Trophoblast cell (in vitro differentiated cells and primary cell): ENCODE results near the gene FYN.

Experiments
- DNase-seq, 2 donors: peaks; one replicate each; pipeline ENCODE4 v3.0.0-alpha.2; 2016
- H2AFZ ChIP-seq: 2 replicates; pipeline ENCODE4 v1.6.1; 2013; ENCODE audit warnings: low read length, moderate library complexity, mild to moderate bottlenecking; ENCODE audit not compliant: insufficient read depth, poor library complexity
- H2AK5ac ChIP-seq: 2 replicates; pipeline ENCODE4 v1.6.1; 2013; ENCODE audit warnings: mild to moderate bottlenecking, low read length
- H2BK120ac ChIP-seq: 2 replicates; pipeline ENCODE4 v1.6.1; 2013; ENCODE audit warnings: low read length, mild to moderate bottlenecking, moderate library complexity; ENCODE audit not compliant: insufficient read depth, poor library complexity
- H2BK12ac ChIP-seq: 2 replicates; pipeline ENCODE4 v1.6.1; 2013; ENCODE audit warnings: mild to moderate bottlenecking, low read length, moderate library complexity
- H2BK5ac ChIP-seq: 2 replicates; pipeline ENCODE4 v1.6.1; 2013; ENCODE audit warnings: low read length, low read depth, moderate library complexity, mild to moderate bottlenecking; ENCODE audit not compliant: poor library complexity
- H3K14ac ChIP-seq: 2 replicates; pipeline ENCODE4 v1.6.1; 2013; ENCODE audit warnings: mild to moderate bottlenecking, low read length
- H3K18ac ChIP-seq: 2 replicates; pipeline ENCODE4 v1.6.1; 2013; ENCODE audit warnings: mild to moderate bottlenecking, low read length
- H3K23ac ChIP-seq: 2 replicates; pipeline ENCODE4 v1.6.1; 2013; ENCODE audit warnings: low read length
- H3K27ac ChIP-seq: 2 replicates; pipeline ENCODE4 v1.5.1; 2013; ENCODE audit warnings: low read depth, mild to moderate bottlenecking, inconsistent platforms, low read length, moderate library complexity
- H3K27me3 ChIP-seq: 2 replicates; pipeline ENCODE4 v1.6.1; 2013; ENCODE audit warnings: inconsistent platforms, mild to moderate bottlenecking, low read length, moderate library complexity; ENCODE audit not compliant: insufficient read depth
- H3K36me3 ChIP-seq, 2 experiments: 1 replicate in 1 of 2; 2 replicates in 1 of 2; pipeline ENCODE4 v1.6.1; 2013; ENCODE audit warnings: low read length in 2 of 2, mild to moderate bottlenecking in 2 of 2, moderate library complexity in 1 of 2; ENCODE audit not compliant: insufficient read depth in 2 of 2, control insufficient read depth in 1 of 2
- H3K4ac ChIP-seq: 2 replicates; pipeline ENCODE4 v1.6.1; 2013; ENCODE audit warnings: low read depth, mild to moderate bottlenecking, low read length, moderate library complexity
- H3K4me1 ChIP-seq, 2 experiments: 1 replicate in 1 of 2; 2 replicates in 1 of 2; pipeline ENCODE4 v1.6.1; 2013; ENCODE audit warnings: low read length in 2 of 2, mild to moderate bottlenecking in 2 of 2, moderate library complexity in 1 of 2; ENCODE audit not compliant: insufficient read depth in 2 of 2, control insufficient read depth in 1 of 2
- H3K4me2 ChIP-seq: 2 replicates; pipeline ENCODE4 v1.6.1; 2013; ENCODE audit warnings: inconsistent platforms, mild to moderate bottlenecking, low read length, moderate library complexity
- H3K4me3 ChIP-seq: 2 replicates; pipeline ENCODE4 v1.5.1; 2013; ENCODE audit warnings: mild to moderate bottlenecking, low read depth, low read length, inconsistent platforms
- H3K79me1 ChIP-seq: one replicate; pipeline ENCODE4 v1.6.1; 2013; ENCODE audit warnings: low read length
- H3K79me2 ChIP-seq: 2 replicates; pipeline ENCODE4 v1.6.1; 2013; ENCODE audit warnings: low read length, mild to moderate bottlenecking; ENCODE audit not compliant: control insufficient read depth, insufficient read depth, poor library complexity
- H3K9ac ChIP-seq: 2 replicates; pipeline ENCODE4 v1.6.1; 2013; ENCODE audit warnings: mild to moderate bottlenecking, low read length
- H3K9me3 ChIP-seq: 2 replicates; pipeline ENCODE4 v1.6.1; 2013; ENCODE audit warnings: low read depth, mild to moderate bottlenecking, control low read depth, inconsistent platforms, low read length; ENCODE audit not compliant: insufficient read depth
- H4K12ac ChIP-seq: 2 replicates; pipeline ENCODE4 v1.6.1; 2013; ENCODE audit warnings: low read depth, mild to moderate bottlenecking, low read length, moderate library complexity
- H4K8ac ChIP-seq: 2 replicates; pipeline ENCODE4 v1.6.1; 2013; ENCODE audit warnings: low read depth, mild to moderate bottlenecking, low read length, moderate library complexity
- H4K91ac ChIP-seq: one replicate; pipeline ENCODE4 v1.6.1; 2013; ENCODE audit warnings: low read depth, mild to moderate bottlenecking, low read length, moderate library complexity
- WGBS: extraction: QIAGEN DNeasy Blood & Tissue Kit; methylation state at CpG from one replicate; pipeline ENCODE4 v1.1.7; 2013; ENCODE audit warnings: missing lambda C conversion rate; ENCODE audit not compliant: insufficient read length, insufficient coverage; ENCODE audit errors: extremely low coverage; 5-methylcytosine and 5-hydroxymethylcytosine counted together

The FYN gene

GRCh38 chr6:111686249-111686931 is 186.9 kb downstream of the FYN start:
- no peak overlapping the region for H3K4me3 ChIP-seq
- no peak overlapping the region for H2AFZ ChIP-seq
- H3K9me3 ChIP-seq, result no peaks in the 10 kb centered on the region
- H3K4me2 ChIP-seq, result no peak overlapping the region
- H3K23ac ChIP-seq, result no peak overlapping the region
- DNase-seq, result no peak
- peaks cover 0 to 3% of the 10 kb centered on the region in 2 experiments for H3K4me1 ChIP-seq
- no peak overlapping the region for H3K14ac ChIP-seq
- H3K4ac ChIP-seq, result no peak overlapping the region
- H4K12ac ChIP-seq, result no peak overlapping the region
- no peaks in the 10 kb centered on the region for H3K79me1 ChIP-seq
- no peaks in the 10 kb centered on the region for H3K27me3 ChIP-seq
- no peak overlapping the region for H3K18ac ChIP-seq
- H2BK12ac ChIP-seq, result no peak overlapping the region
- no peak overlapping the region for H4K8ac ChIP-seq
- H2BK120ac ChIP-seq, result no peak overlapping the region
- H3K79me2 ChIP-seq, result no peaks in the 10 kb centered on the region
- H4K91ac ChIP-seq, result no peak overlapping the region
- H2BK5ac ChIP-seq, result no peak overlapping the region
- H3K36me3 ChIP-seq, result peaks cover 11 to 12% of the 10 kb centered on the region in 2 experiments
- WGBS, result no CpG with 5 or more reads among the region's 19 CpGs
- no peak overlapping the region for H3K9ac ChIP-seq
- H2AK5ac ChIP-seq, result no peak overlapping the region
- no peak overlapping the region for H3K27ac ChIP-seq

- peaks cover 10 to 11% of the 10 kb centered on the region in 2 experiments for H3K36me3 ChIP-seq
- DNase-seq, result no peak
- H3K79me2 ChIP-seq, result no peaks in the 10 kb centered on the region
- H3K4ac ChIP-seq, result no peak overlapping the region
- H4K8ac ChIP-seq, result no peak overlapping the region
- no peak overlapping the region for H3K4me3 ChIP-seq
- no peak overlapping the region for H3K14ac ChIP-seq
- no peaks in the 10 kb centered on the region for H3K27me3 ChIP-seq
- no peaks in the 10 kb centered on the region for H3K4me1 ChIP-seq
- no peak overlapping the region for H3K23ac ChIP-seq
- H4K12ac ChIP-seq, result no peak overlapping the region
- H3K9ac ChIP-seq, result no peak overlapping the region
- H3K27ac ChIP-seq, result no peak overlapping the region
- no CpG with 5 or more reads among the region's 2 CpGs for WGBS
- no peak overlapping the region for H2AFZ ChIP-seq
- H3K4me2 ChIP-seq, result no peak overlapping the region
- H2AK5ac ChIP-seq, result no peak overlapping the region
- H2BK120ac ChIP-seq, result no peak overlapping the region
- H3K79me1 ChIP-seq, result no peaks in the 10 kb centered on the region
- no peak overlapping the region for H3K18ac ChIP-seq
- no peak overlapping the region for H2BK5ac ChIP-seq
- H3K9me3 ChIP-seq, result no peaks in the 10 kb centered on the region
- no peak overlapping the region for H4K91ac ChIP-seq
- H2BK12ac ChIP-seq, result no peak overlapping the region
These were observed 187.7 kb downstream of the FYN start for GRCh38 chr6:111685526-111685925.

GRCh38 chr6:111685058-111685457 is 188.2 kb downstream of the FYN start:
- Histone ChIP-seq H3K9me3 (no peaks in the 10 kb centered on the region), H2BK120ac (no peak overlapping the region), H4K91ac (no peak overlapping the region), H3K79me2 (no peaks in the 10 kb centered on the region), H3K4me2 (no peak overlapping the region), H3K14ac (no peak overlapping the region), H2BK5ac (no peak overlapping the region), H2AFZ (no peak overlapping the region), H3K79me1 (no peaks in the 10 kb centered on the region), H3K4me3 (no peak overlapping the region), H2BK12ac (no peak overlapping the region), H2AK5ac (no peak overlapping the region), H3K4ac (no peak overlapping the region), H3K23ac (no peak overlapping the region), H3K18ac (no peak overlapping the region), H3K9ac (no peak overlapping the region), H3K27me3 (no peaks in the 10 kb centered on the region), H3K4me1 (no peaks in the 10 kb centered on the region), H4K8ac (no peak overlapping the region), H3K36me3 (peaks cover 9 to 10% of the 10 kb centered on the region in 2 experiments), H4K12ac (no peak overlapping the region), H3K27ac (no peak overlapping the region)
- WGBS, result no CpG with 5 or more reads among the region's 7 CpGs
- DNase-seq, result no peak

- Histone ChIP-seq H3K4me3 (no peak overlapping the region), H3K9ac (no peak overlapping the region)
These were observed 189.4 kb downstream of the FYN start for GRCh38 chr6:111683749-111684267.

More at GRCh38 chr6:111683749-111684267, 189.4 kb downstream of the FYN start:
- Histone ChIP-seq H2AK5ac (no peak overlapping the region), H3K4ac (no peak overlapping the region), H2AFZ (no peak overlapping the region), H3K4me1 (no peaks in the 10 kb centered on the region), H3K4me2 (no peak overlapping the region), H3K79me2 (no peaks in the 10 kb centered on the region), H3K18ac (no peak overlapping the region), H3K9me3 (no peaks in the 10 kb centered on the region), H3K36me3 (peaks cover 7 to 10% of the 10 kb centered on the region in 2 experiments), H2BK5ac (no peak overlapping the region), H3K23ac (no peak overlapping the region), H4K8ac (no peak overlapping the region), H3K79me1 (no peaks in the 10 kb centered on the region), H3K27ac (no peak overlapping the region), H4K91ac (no peak overlapping the region), H2BK12ac (no peak overlapping the region), H3K27me3 (no peaks in the 10 kb centered on the region), H4K12ac (no peak overlapping the region), H2BK120ac (no peak overlapping the region), H3K14ac (no peak overlapping the region)
- no CpG with 5 or more reads among the region's 5 CpGs for WGBS
- no peak for DNase-seq
